ENCODE data around the gene CCDC97.
"Not testable (repeated sequence)": the region's sequence is repeated elsewhere in the genome, so short reads cannot be mapped to it uniquely, and the experiment has no call there.

The CCDC97 gene

DNA sequence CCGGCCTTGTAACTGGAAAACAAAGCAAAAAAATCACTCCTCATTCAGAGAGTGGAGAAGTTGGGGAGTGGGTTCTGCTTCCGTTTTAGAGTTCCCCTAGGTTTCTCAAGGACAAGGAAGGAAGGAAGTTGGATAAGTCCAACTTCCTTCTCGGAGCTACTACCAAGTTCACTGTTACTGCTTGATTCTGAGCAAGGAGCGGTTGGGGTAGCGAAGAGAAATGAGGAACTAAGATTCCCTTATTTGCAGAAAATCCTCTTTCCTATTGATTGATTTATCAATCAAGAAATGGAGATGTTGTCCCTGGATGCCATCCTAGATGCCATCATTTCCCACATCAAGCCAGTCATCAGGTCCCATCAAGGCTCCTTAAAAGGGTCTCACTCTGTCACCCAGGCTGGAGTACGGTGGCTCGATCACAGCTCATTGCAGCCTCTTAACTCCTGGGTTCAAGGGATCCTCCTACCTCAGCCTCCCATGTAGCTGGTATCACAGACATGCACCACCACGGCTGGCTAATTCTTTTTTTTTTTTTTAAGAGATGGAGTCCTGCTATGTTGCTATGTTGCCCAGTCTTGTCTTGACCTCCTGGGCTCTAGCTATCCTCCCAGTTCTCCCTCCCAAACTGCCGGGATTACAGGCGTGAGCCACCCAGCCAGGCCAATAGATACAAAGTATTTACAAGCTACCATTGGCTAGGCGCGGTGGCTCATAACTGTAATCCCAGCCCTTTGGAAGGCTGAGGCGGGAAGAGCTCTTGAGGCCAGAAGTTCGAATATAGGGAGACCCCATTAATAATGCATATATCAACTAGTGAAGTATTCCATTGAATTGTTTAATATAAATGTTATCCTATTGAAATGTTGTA lies 54.8 kb downstream of the CCDC97 start:
- DNase-seq = no peak

DNA sequence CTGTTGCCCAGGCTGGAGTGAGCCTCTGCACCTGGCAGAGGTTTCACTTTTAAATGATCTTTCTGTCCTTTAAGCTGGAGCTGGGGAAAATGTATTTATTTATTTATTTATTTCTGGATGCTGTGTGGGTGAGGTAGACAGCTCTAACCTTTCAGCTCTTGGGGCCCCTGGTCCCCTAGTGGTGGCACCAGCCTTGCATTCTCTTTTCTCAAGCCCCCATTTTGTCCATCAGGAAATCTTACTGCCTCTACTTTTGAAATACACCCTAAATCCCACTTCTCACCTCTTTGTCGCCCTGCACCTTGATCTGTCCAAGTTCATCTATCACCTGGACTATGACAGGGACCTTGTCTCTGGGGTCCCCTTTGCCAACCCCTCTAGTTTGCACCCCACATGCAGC lies 56.1 kb downstream of the CCDC97 start:
- no peak for DNase-seq

DNA sequence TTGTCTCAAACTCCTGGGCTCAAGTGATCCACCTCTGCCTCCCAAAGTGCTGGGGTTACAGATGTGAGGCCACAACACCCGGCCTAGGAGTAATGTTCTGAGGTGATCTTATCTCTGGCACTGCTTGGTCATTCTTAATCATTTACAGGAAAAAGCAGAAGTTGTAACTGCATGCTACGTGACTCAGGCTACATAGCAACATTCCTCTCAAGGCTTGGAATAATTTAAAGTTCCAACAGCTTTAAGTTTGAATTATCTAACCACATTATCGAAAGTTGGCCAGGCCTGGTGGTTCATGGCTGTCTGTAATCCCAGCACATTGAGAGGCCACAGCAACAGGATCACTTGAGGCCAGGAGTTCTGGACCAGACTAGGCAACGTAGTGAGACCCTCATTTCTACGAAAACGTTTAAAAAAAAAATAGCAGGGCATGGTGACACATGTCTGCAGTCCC lies 57.9 kb downstream of the CCDC97 start:
- DNase-seq = no peak

DNA sequence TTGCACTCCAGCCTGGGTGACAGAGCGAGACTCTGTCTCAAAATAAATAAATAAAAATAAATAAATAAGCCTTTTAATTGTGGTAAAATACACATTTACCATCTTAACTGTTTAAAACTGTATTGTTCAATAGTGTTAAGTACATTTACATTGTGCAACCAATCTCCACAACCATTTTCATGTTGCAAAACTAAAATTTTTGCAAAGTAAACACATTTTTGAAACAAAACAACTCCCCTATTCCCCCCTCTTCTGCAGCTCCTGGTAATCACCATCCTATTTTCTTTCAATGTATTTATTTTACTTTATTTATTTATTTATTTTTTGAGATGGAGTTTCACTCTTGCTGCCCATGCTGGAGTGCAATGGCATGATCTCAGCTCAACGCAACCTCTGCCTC lies 59.8 kb downstream of the CCDC97 start:
- DNase-seq = no peak

DNA sequence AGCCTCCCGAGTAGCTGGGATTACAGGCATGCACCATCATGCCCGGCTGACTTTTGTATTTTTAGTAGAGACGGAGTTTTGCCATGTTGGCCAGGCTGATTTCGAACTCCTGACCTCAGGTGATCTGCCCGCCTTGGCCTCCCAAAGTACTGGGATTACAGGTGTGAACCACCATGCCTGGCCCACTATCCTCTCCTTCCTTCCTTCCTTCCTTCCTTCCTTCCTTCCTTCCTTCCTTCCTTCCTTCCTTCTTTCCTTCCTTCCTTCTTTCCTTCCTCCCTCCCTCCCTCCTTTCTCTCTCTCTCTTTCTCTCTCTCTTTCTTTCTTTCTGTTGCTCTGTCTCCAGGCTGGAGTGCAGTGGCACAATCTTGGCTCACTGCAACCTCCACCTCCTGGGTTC lies 61.1 kb downstream of the CCDC97 start:
- DNase-seq = not testable (repeated sequence)

DNA sequence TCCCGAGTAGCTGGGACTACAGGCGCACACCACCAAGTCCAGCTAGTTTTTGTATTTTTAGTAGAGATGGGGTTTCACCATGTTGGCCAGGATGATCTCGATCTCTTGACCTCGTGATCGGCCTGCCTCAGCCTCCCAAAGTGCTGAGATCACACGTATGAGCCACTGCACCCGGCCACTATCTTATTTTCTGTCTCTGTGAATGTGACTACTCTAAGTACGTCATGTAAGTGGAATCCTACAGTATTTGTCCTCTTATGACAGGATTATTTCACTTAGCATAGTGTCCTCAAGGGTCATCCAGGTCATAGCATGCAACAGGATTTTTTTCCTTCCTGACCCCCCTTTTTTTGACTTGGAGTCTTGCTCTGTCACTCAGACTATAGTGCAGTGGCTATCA lies 61.6 kb downstream of the CCDC97 start:
- no peak for DNase-seq

DNA sequence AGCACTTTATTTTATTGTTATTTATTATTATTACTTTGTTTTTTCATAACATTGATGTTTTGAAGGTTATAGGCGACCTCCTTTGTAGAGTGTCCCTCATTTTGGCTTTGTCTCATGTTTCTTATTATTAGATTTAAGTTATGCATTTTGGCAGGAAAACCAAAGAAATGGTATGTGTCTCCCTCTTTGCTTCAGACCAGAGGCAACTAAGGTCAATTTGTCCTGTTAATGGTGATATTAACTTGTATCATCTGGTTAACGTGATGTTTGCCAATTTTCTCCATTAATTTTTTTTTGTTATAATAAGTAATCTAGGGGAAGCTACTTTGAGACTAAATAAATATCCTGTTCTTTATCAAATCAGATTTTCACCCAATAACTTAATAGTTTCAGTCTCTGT lies 62.5 kb downstream of the CCDC97 start:
- DNase-seq = no peak

DNA sequence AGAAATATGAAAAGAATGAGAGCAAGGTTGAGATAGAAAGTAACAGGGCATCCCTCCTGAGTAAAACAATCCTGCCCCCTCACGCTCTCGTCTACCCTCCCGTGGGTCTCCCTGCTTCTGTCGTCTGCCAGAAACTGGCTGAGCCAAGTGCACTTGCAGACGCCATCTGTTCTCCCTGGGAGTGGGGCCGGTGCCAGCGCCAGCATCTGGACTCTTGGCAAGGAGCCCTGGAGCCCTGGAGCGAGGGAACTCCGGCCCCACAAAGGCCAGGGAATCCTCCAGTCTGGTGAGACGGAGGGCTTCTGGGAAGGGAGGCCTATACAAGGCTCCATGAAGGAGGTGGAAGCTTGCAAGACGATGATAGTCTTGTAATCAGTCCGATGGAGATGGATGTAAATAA lies 64.0 kb downstream of the CCDC97 start:
- DNase-seq = no peak
